GM12878 (cell line): Measurements from ENCODE around the gene RAF1. TPM values are rescaled to one million over a fixed set of nuclear protein-coding genes. Genes with fewer than 3 reads are reported as not detected.
A peak's percentile ranks its signal among the peaks of the same experiment; 100 is the strongest.

Experiments
- ATF2 ChIP-seq: IDR thresholded peaks from 2 replicates; pipeline ENCODE4 v1.6.1; 2012; ENCODE audit warnings: low read length, inconsistent platforms
- BHLHE40 ChIP-seq, 2 experiments: fragments of 450-650 bp in 1 of 2; IDR thresholded peaks; 2 replicates each; pipeline ENCODE4 v1.6.1; 2011 to 2017; ENCODE audit warnings: low read depth in 2 of 2, borderline replicate concordance in 1 of 2, improper control_type of control experiment in 1 of 2, low read length in 1 of 2, mild to moderate bottlenecking in 1 of 2
- CBFB ChIP-seq: IDR thresholded peaks from 2 replicates; pipeline ENCODE4 v1.6.1; 2016; ENCODE audit warnings: antibody characterized with exemption, low read depth
- CEBPZ ChIP-seq: fragments of 150-350 bp; IDR thresholded peaks from 2 replicates; pipeline ENCODE4 v1.6.1; 2016; ENCODE audit warnings: low read depth, low read length
- E2F8 ChIP-seq: fragments of 450-650 bp; IDR thresholded peaks from 2 replicates; pipeline ENCODE4 v1.6.1; 2018; ENCODE audit warnings: mild to moderate bottlenecking, low read depth, moderate library complexity; ENCODE audit not compliant: partially characterized antibody
- EED ChIP-seq: sonication (generic); IDR thresholded peaks from 2 replicates; pipeline ENCODE4 v1.6.1; 2016; ENCODE audit warnings: antibody characterized with exemption, low read depth
- JUND ChIP-seq: IDR thresholded peaks from 2 replicates; pipeline ENCODE4 v1.6.1; 2012; ENCODE audit warnings: low read depth, mild to moderate bottlenecking, low read length, improper control_type of control experiment, moderate library complexity
- NFIC ChIP-seq: IDR thresholded peaks from 2 replicates; pipeline ENCODE4 v1.6.1; 2012; ENCODE audit warnings: low read depth, mild to moderate bottlenecking, inconsistent platforms, low read length, moderate library complexity
- SIX5 ChIP-seq: IDR thresholded peaks from 2 replicates; pipeline ENCODE4 v1.6.1; 2011; ENCODE audit warnings: mild to moderate bottlenecking, low read depth, low read length, moderate library complexity; ENCODE audit not compliant: severe bottlenecking
- ZBTB4 ChIP-seq: fragments of 450-650 bp; formaldehyde crosslinking; IDR thresholded peaks from 2 replicates; pipeline ENCODE4 v1.4.0; 2022; ENCODE audit warnings: mild to moderate bottlenecking, moderate library complexity
- ZBTB40 ChIP-seq: fragments of 450-650 bp; IDR thresholded peaks from 2 replicates; pipeline ENCODE4 v1.6.1; 2016; ENCODE audit warnings: mild to moderate bottlenecking, moderate library complexity, borderline replicate concordance
- ZNF217 ChIP-seq: fragments of 450-650 bp; IDR thresholded peaks from 2 replicates; pipeline ENCODE4 v1.6.1; 2017; ENCODE audit warnings: antibody characterized with exemption, mild to moderate bottlenecking
- ZNF24 ChIP-seq: fragments of 450-650 bp; IDR thresholded peaks from 2 replicates; pipeline ENCODE4 v1.6.1; 2017; ENCODE audit warnings: antibody characterized with exemption, mild to moderate bottlenecking
- ZZZ3 ChIP-seq: IDR thresholded peaks from 2 replicates; pipeline ENCODE4 v1.6.1; 2011; ENCODE audit warnings: low read depth; ENCODE audit not compliant: control insufficient read depth, insufficient read length
- polyA plus RNA-seq, 11 experiments: library from polyadenylated mRNA; depleted of rRNA in 4 of 11; unstranded in 6 of 11; stranded (reverse) in 5 of 11; fragments of >200 nt; fragmentation: Nextera tagmentation in 4 of 11; fragmentation: Illumina TruSeq in 1 of 11; extraction: Ambion mirVana in 4 of 11; extraction: Trizol in 1 of 11; gene quantifications; 1 replicate in 1 of 11; 2 replicates in 10 of 11; pipeline versions ENCODE4 v1.2.1 to v1.2.3, GENCODE V29; 2011 to 2016; ENCODE audit warnings: inconsistent platforms in 2 of 11, missing spikeins in 2 of 11, low read depth in 1 of 11
- total RNA-seq, 4 experiments: library from RNA; depleted of rRNA in 3 of 4; stranded (reverse); fragments of >200 nt in 3 of 4; fragmentation: Illumina TruSeq in 1 of 4; extraction: Trizol in 1 of 4; gene quantifications; 2 replicates each; pipeline versions ENCODE4 v1.2.1 to v1.2.3, GENCODE V29; 2013 to 2021

The RAF1 gene
- total and polyA plus RNA-seq, 10 of the 15 experiments (the other 5 are each of a cell fraction or from before 2014, with no cell fraction given): 20.4 to 151 (median 77.8) TPM

- TF ChIP-seq E2F8 (no peak), ZBTB4 (no peak), SIX5 (no peak), NFIC (peak; percentile 23; the same call in 1 of the 2 replicates), ZNF217 (peak; percentile 21; the same call in 1 of the 2 replicates), BHLHE40 (IDR thresholded peaks at IDR 0.05; ENCODE audit: borderline replicate concordance in 1 of 2, low read depth in 2 of 2, low read length in 1 of 2) (peak; percentile 94 to 96), CBFB (no peak), ATF2 (peak; percentile 29; the same call in 1 of the 2 replicates), JUND (no peak), ZZZ3 (no peak), CEBPZ (no peak), ZBTB40 (no peak), ZNF24 (peak; percentile 98), EED (peak; percentile 72)
Observed at GRCh38 chr3:12648384-12648959, 15.4 kb downstream of the RAF1 start (continued).
